Stomach smooth muscle (tissue), 2 donors: Measurements from ENCODE around the gene AKAP13.
A peak's percentile ranks its signal among the peaks of the same experiment; 100 is the strongest.

Source experiments
- H3K27ac ChIP-seq: one replicate; pipeline ENCODE4 v1.7.0; 2013; ENCODE audit warnings: mild to moderate bottlenecking, low read length, inconsistent platforms
- H3K27me3 ChIP-seq, 2 donors: one replicate each; pipeline ENCODE4 v1.7.0; 2013; ENCODE audit warnings: low read length in 2 of 2; ENCODE audit not compliant: insufficient read depth in 2 of 2, control insufficient read depth in 1 of 2
- H3K36me3 ChIP-seq, 2 donors: one replicate each; pipeline ENCODE4 v1.7.0; 2013; ENCODE audit warnings: low read length in 2 of 2; ENCODE audit not compliant: control insufficient read depth in 2 of 2, insufficient read depth in 2 of 2
- H3K4me1 ChIP-seq: one replicate; pipeline ENCODE4 v1.7.0; 2013; ENCODE audit warnings: low read length; ENCODE audit not compliant: control insufficient read depth, insufficient read depth
- H3K4me3 ChIP-seq, 2 donors: one replicate each; pipeline ENCODE4 v1.7.0; 2013; ENCODE audit warnings: low read length in 2 of 2
- H3K9ac ChIP-seq, 2 donors: one replicate each; pipeline ENCODE4 v1.7.0; 2013; ENCODE audit warnings: low read length in 2 of 2, mild to moderate bottlenecking in 1 of 2
- H3K9me3 ChIP-seq, 2 donors: one replicate each; pipeline ENCODE4 v1.7.0; 2013; ENCODE audit warnings: low read length in 2 of 2; ENCODE audit not compliant: control insufficient read depth in 2 of 2
- donor health status: healthy.
- donor health status: Pancreatic carcinoma.

The AKAP13 gene

DNA sequence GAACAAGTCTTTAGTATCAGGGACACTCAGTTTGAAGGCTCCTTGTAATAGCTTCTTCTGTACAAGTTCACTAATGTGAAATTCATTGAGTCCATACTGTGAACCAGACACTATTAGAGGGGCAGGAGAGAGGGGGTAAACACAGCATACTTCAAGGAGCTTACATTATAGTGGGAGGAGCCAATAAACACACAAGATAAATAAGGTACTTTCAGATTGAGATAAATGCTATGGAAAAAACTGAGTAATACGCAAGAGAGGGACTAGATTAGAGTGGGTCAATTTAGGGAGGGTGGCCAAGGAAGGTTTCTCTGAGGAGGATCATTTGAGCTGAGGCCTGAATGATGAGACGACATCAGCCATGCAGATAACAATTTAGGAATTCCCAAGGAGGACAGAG is 3.1 kb upstream of the AKAP13 start:
- Histone ChIP-seq H3K27ac (no peak overlapping the region), H3K4me1 (peaks cover 10% of the 10 kb centered on the region), H3K27me3 (no peaks in the 10 kb centered on the region), H3K9ac (no peak overlapping the region), H3K36me3 (no peaks in the 10 kb centered on the region), H3K4me3 (no peak overlapping the region), H3K9me3 (no peaks in the 10 kb centered on the region)

DNA sequence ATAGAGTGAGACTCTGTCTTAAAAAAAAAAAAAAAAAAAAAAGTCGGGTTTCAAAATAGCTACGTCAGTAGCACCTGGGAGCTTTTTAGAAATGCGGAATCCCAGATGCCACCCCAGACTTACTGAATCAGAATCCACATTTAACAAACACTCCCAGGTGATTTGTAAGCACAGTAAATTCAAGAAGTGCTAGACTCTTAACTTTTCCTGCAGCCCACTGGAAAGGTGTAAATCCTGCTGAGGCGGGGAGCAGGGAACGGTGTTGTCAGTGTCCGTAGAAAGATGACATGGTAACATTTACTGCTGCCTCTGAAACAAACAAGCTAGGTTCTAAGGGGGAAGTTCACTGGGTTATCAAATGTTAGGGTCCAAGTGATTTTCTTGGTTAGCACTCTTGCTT is 2.4 kb upstream of the AKAP13 start:
- no peak overlapping the region for H3K4me3 ChIP-seq

DNA sequence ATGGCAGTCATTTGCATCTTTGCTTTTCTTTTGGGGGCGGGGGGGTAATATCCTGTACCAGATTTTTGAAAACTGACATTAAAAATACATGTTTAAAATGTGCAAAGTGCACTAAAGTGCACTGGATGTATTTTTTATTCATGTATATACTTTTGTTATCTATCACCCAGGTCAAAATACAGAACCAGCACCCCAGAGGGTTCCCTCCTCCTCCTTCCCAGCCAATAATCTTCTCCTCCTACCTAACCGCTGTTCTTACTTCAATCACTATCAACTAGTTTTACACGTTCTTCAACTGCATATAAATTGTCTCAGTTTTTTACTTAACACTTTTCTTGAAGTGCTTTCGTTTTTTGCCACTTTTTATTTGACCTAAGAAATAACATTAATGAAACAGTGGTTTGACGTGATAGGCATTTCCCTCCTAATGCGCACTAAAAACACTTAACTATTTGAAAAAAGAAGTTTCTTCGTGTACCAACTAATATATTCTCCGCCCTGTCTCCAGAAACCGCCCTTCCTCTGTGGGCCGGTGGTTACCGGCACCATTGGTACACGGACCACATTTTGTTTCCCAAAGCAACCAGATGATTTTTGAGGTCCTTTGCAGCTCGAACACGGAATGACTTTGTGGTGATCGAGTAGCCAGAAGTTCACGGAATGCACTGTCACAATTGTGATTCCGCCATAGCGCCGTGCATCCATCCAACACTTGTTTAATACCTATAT is 836 bp upstream of the AKAP13 start:
- peak overlapping the region; percentile 66 for H3K9ac ChIP-seq
- H3K9me3 ChIP-seq = no peaks in the 10 kb centered on the region
- H3K27ac ChIP-seq = peak overlapping the region; percentile 53
- H3K36me3 ChIP-seq = no peaks in the 10 kb centered on the region
- peaks cover 12% of the 10 kb centered on the region for H3K4me1 ChIP-seq
- peak overlapping the region; percentile 77 to 85 for H3K4me3 ChIP-seq
- H3K27me3 ChIP-seq = no peaks in the 10 kb centered on the region

More for the DNA sequence above, 2.4 kb upstream of the AKAP13 start:
- Histone ChIP-seq H3K36me3 (no peaks in the 10 kb centered on the region), H3K9ac (no peak overlapping the region), H3K9me3 (no peaks in the 10 kb centered on the region), H3K4me1 (peaks cover 12% of the 10 kb centered on the region), H3K27me3 (no peaks in the 10 kb centered on the region), H3K27ac (no peak overlapping the region)

DNA sequence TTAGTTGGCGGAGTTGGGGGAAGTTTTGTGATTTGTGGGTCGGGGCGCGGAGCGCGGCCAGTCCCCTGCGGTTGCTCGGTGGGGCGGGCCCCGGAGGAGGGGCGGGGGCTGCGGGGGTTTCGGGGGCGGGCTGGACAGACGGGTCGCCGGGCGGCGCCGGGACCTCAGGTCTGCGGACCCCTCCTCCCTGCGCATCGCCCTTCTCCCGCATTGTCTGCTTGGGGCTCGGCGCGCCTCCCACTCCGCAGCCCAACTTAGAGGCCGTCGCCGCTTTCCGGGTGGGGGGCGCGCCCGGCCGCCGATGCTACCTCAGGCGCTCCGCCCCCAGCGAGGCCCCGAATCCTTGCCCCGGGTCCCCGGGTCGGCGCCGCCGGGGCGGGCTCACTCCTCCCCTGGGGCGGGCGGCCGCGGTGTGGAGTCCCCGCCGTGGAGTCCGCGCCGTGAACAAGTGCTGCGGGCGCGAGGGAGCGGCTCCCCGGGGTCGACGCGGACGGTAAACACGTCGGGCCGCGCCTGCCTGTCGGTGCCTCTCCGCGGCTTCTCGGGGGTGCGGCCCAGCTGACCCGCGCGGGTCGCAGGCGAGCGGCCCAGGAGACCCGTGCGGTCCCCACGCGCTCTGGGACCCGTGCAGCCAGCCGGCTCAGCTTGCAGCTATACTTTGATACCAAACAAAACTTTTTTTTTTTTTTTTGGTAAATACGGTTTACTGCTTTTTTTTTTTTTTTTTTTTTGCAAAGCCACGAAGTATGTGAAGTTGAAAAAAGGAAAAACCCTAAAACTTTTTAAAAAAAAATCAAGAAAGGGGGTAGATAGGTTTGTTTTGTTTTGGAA is 624 bp downstream of the AKAP13 start:
- no peaks in the 10 kb centered on the region for H3K36me3 ChIP-seq
- H3K27ac ChIP-seq = peak overlapping the region; percentile 64
- H3K9me3 ChIP-seq = no peaks in the 10 kb centered on the region
- peak overlapping the region; percentile 61 to 80 for H3K4me3 ChIP-seq
- peaks cover 12% of the 10 kb centered on the region for H3K4me1 ChIP-seq
- no peaks in the 10 kb centered on the region for H3K27me3 ChIP-seq
- peak overlapping the region; percentile 68 to 69 for H3K9ac ChIP-seq

DNA sequence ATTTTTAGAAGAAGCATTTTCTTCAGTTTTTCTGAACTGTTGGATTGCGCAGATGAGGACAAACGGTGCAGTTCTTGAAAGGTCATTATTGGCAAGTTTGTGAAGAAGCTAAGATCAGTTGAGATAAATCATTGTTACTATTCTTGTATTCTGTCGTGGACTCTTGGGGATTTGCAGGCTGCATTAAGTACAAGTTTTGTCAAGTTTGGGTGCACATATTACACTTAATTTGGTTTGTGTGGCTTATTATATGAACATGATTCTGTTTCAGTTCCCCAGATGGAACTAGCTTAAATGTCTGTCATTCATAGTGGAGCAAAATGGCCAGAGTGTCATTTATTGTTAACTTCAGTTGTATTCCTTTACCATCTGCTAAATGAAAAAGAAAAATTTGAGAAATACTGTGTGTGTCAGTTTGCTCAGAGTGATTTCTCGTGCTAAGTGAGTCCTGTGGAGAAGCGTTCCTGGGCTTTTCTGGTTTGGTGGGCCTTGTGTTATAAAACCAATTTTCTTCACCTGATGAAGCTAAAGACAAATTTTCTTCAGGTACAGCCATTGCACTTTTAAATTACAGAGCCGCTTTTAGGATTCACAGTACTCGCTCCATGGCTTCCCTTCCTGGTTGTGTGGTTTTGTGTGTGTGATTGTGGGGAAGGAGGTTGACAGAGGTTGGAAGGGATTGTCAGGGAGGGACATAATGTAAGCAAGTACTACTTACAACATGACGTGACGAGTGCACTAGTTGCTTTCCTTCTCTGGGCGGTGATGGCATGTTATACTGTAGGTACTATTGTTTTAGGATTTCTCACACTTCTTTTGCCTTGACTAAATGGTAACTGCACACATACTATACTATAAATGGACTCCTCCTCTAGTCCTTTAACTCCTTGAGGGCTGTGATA is 1.7 kb downstream of the AKAP13 start:
- Histone ChIP-seq H3K4me3 (peak overlapping the region; percentile 61 to 80), H3K27me3 (no peaks in the 10 kb centered on the region), H3K4me1 (peaks cover 12% of the 10 kb centered on the region), H3K9me3 (no peaks in the 10 kb centered on the region), H3K27ac (peak overlapping the region; percentile 3), H3K9ac (peak overlapping the region; percentile 2 to 68), H3K36me3 (peaks cover 0 to under 1% of the 10 kb centered on the region in 2 donors)

DNA sequence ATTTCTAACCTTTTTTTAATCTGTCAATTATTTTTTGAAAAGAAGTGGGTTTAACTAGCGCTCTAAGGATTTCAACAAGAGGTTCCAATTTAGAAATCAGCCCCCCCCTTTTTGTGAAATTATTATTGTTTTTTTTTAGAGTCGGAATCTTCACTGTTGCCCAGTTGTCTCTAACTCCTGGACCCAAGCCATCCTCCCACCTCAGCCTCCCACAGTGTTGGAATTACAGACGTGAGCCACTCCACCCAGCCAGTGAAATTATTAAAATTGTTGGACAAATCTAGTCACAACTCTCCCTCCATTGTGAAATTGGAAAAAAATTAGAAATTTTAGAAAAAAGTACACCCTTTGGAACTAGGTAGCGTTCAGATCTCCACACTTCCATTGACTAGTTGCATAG is 2.5 kb downstream of the AKAP13 start:
- Histone ChIP-seq H3K4me1 (peaks cover 12% of the 10 kb centered on the region), H3K36me3 (peaks cover 0 to 2% of the 10 kb centered on the region in 2 donors), H3K27me3 (no peaks in the 10 kb centered on the region), H3K27ac (no peak overlapping the region), H3K4me3 (peak overlapping the region; percentile 61 to 80), H3K9ac (no peak overlapping the region), H3K9me3 (no peaks in the 10 kb centered on the region)

DNA sequence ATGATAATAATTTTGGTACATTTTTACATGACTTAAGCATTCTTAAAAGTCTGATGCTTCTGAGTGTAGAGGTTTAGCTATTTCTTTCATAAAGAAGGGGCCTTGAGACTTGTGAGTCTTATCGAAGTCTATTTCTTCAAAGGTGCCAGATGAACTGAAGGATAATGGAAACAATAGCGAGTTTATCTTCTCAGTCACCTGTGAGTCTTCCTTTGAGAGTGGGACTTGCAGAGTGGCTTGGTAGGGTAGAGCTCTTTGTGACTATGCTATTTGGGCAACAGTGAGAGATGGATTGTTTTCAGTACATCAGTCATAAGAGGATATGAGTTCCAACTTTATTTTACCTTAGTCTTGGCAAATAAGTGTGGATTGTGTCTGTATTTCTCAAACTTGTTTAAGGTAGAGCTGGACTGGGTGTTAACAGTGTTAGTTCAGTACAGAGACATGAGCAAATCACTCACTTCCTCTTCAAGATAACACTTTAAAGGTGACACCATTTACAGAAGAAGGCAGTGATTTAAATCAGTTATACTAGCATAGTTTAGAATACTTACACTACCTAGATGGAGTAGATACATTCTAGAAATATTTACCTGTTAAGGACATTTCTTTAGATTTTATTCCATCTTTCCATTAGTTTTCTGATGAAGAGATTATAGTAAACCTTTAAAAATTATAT is 3.2 kb downstream of the AKAP13 start:
- H3K36me3 ChIP-seq = peaks cover 0 to 2% of the 10 kb centered on the region in 2 donors
- no peak overlapping the region for H3K9ac ChIP-seq
- H3K9me3 ChIP-seq = no peaks in the 10 kb centered on the region
- H3K27me3 ChIP-seq = no peaks in the 10 kb centered on the region
- H3K4me3 ChIP-seq = no peak overlapping the region
- H3K27ac ChIP-seq = no peak overlapping the region
- H3K4me1 ChIP-seq = peaks cover 12% of the 10 kb centered on the region

DNA sequence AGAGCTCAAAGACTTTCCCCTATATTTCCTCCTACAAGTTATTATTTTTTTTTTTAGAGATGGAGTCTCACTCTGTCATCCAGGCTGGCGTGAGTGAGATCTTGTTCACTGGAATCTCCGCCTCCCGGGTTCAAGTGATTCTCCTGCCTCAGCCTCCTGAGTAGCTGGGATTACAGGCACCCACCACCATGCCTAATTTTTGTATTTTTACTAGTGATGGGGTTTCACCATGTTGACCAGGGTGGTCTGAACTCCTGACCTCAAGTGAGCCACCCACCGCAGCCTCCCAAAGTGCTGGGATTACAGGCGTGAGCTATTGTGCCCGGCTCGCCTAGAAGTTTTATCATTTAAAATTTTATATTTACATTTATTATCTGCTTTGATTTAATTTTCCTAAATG is 5.9 kb downstream of the AKAP13 start:
- Histone ChIP-seq H3K4me1 (peaks cover 12% of the 10 kb centered on the region), H3K4me3 (no peak overlapping the region), H3K36me3 (peaks cover 0 to 2% of the 10 kb centered on the region in 2 donors), H3K9ac (no peak overlapping the region), H3K27ac (no peak overlapping the region), H3K27me3 (no peaks in the 10 kb centered on the region), H3K9me3 (no peaks in the 10 kb centered on the region)

DNA sequence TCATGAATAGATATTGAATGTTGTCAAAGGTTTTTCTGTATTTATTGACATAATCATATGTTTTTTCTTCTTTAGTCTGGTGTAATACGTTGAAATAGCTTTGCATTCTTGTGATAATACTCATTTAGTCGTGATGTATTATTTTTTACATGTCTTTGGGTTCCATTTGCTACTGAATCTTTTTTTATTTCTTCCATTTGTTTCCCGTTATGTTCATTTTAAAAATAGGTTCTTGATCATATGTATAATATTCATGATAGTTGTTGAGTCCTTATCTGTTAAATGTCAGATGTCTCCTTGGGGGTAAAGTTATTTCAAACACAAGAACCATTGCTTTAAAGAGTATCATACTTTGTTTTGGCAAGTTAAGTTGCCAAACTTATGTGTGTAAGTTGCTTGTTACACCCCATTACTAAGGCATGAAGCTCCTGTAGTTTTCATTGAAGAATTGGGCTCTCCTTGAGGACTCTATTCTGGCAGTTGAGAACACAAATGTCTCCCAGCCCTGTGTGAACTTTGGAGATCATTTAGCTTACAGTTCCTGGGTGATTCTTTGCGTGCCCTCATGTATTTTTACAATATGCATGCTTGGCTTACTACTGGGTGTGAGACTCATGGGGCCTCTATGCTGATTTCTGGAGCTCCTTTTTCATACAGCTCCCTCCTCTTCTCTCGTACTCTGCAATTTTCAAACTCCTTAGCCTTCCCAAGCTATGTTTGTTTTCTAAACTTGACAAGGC is 8.3 kb downstream of the AKAP13 start:
- Histone ChIP-seq H3K27me3 (no peaks in the 10 kb centered on the region), H3K4me3 (no peak overlapping the region), H3K4me1 (peaks cover 4% of the 10 kb centered on the region), H3K9me3 (no peaks in the 10 kb centered on the region), H3K27ac (no peak overlapping the region), H3K36me3 (peaks cover 0 to 2% of the 10 kb centered on the region in 2 donors), H3K9ac (no peak overlapping the region)
